NCI-H1048 (cell line): ENCODE measurements around the gene THBS3.
A peak's percentile ranks its signal among the peaks of the same experiment; 100 is the strongest.
"Not testable (repeated sequence)": the region's sequence is repeated elsewhere in the genome, so short reads cannot be mapped to it uniquely, and the experiment has no call there.

Experiments used
- DNase-seq: peaks from one replicate; lab custom pipeline; 2025; lab: John Stamatoyannopoulos, UW

Gene THBS3

DNA sequence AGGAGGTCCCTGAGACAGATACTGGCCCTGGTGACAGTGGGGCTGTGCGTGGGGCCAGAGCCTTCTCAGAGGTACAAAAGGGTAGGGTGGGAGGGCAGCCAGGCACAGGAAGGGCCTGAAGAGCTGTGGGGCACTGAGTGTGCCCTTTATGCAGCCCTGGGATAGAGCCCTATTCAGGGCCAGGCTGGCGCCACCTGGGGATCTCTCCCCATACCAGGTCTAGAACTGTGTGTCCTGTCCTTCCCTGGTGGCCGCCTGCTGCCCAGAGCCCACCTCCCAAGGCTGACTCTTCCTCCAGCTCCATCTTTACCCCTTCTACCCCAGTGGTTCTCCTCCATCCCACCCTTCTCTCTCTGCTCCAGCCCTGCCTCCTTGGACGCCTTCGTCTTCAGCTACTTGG is 25.8 kb upstream of the THBS3 start:
- DNase-seq: not testable (repeated sequence)

DNA sequence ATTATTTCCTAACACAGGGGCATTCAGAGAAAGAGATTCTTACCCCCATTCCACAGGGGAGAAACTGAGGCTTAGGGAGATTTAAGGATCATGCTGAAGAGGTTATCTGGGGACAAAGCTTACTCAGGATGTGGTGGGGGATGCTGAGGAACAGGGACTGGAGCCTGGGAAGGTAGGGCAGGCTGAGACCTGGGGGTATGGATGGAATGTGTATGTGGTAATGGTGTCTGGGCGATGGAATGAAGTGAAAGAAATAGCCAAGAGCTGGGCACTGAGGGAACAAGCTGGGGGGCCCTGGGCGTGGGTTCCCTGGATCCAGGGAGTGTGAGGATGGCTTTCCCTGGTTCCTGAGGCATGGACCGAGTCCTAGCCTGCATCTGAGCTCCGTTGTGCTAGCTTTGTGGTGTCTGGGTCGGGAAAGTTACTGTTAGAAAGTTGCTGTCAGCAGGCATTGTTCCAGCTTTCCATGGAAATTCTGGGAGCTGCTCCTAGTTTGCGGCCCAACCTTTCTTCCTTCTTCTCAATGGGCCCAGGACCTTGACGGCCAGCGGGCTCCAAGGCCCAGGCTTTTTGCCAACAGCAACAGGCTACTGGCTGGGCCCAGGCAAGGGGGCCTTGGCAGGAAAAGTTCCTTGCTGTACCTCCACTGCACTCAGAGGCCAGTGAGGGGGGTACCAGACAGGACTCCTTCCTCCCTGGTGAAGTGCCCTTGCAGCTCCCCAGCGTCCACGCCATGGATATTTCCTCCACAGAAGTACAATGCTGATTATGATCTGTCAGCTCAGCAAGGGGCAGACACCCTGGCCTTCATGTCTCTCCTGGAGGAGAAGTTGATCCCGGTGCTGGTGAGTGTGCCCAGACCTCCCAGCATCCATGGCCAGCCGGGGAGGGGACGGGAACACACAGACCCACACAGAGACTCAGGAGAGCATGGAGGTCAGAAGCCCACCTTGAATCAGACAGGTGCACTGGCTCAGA is 24.6 kb upstream of the THBS3 start:
- not testable (repeated sequence) for DNase-seq

DNA sequence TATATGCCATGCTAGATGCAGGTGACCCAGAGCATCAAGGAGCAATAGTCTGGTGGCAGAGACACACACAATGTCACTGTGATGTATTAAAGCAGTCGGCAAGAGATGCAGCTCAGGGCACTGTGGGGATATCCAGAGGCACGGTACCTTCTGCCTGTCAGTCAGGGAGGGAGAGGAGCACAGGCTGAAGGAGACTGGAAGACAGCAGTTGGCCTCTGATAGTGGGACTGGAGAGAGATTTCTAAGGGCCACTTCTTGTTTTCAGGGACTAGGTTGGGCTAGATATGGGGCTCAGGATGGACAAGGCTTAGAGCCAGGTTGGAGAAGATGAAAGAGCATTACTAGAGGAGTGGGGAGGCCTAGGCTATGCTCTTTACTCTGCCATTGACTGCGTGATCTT is 23.6 kb upstream of the THBS3 start:
- DNase-seq: not testable (repeated sequence)

- no peak for DNase-seq
Observed at GRCh38 chr1:155228096-155228427, 20.4 kb upstream of the THBS3 start.

DNA sequence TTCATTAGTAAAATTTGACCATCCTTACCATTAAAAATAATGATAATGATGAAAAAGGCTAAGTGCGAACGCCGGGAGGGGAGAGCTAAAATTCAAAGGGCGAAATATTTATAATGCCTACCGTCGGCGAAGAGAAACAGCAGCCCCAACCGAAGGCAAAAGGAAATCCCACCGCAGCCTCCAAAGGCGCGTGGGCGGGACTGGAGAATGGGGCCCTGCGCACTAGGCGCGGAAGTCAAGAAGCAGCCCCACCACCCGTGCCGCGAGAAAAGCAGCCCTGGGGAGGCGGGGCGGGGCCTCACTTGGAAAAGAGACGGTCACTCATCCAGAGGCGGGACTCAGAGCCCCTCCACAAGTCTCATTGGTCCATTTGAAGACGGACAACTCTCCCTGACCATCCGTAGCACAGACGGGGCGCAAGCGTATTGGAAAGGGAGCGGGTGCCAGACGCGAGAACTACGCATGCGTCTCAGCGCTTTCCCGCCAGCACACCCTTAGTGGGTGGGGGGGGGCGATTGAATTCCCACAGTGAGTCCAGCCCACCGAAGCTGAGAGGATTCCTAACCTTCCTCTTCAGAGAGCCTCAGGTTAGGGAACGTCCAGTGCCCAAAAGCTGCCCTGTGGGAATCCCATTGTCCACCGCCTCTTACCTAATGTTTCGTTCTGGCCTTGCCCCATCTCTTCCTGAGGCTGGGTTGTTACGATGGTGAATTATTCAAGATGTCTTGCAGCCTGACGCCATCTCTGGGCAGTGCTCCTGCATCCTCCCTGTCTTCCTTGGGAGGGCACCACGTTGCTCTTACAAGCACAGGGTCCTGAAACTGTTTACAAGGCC is 19.8 kb upstream of the THBS3 start:
- DNase-seq: peak; percentile 100

DNA sequence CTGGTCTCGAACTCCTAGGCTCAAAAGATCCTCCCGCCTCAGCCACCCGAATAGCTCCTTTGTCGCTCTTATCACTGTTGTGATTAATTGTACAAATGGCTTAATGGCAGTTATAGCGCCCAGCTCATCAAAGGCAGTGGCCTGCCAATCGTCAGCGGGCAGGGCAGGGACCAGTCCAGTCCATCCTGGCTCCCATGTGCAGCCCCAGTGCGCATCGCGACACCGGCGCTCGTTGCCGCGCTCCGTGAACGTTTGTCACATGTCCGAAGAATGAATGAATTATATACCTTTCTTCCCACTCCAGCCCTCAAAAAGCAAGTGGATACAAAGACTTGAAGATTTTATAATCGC is 19.2 kb upstream of the THBS3 start:
- no peak for DNase-seq

- peak; percentile 33 for DNase-seq
Observed at GRCh38 chr1:155226188-155226909, 18.7 kb upstream of the THBS3 start.

- DNase-seq: not testable (repeated sequence)
Observed at GRCh38 chr1:155225404-155225759, 17.7 kb upstream of the THBS3 start.

DNA sequence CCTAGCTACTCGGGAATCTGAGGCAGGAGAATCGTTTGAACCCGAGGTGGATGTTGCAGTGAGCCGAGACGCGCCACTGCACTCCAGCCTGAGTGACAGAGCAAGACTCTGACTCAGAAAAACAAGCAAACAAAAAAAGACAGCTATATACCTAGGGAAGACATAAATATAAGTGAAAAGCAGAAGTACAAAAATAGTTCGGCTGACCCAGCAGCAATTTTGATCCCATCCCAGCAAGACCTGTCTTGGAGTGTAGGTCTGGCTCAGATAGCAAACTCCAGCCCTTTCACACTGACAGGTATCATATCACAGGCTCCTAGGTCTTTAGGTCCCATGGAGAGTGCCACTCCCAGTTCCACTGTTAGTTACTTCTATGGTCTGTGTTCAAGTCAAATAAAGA is 15.3 kb upstream of the THBS3 start:
- DNase-seq: no peak

DNA sequence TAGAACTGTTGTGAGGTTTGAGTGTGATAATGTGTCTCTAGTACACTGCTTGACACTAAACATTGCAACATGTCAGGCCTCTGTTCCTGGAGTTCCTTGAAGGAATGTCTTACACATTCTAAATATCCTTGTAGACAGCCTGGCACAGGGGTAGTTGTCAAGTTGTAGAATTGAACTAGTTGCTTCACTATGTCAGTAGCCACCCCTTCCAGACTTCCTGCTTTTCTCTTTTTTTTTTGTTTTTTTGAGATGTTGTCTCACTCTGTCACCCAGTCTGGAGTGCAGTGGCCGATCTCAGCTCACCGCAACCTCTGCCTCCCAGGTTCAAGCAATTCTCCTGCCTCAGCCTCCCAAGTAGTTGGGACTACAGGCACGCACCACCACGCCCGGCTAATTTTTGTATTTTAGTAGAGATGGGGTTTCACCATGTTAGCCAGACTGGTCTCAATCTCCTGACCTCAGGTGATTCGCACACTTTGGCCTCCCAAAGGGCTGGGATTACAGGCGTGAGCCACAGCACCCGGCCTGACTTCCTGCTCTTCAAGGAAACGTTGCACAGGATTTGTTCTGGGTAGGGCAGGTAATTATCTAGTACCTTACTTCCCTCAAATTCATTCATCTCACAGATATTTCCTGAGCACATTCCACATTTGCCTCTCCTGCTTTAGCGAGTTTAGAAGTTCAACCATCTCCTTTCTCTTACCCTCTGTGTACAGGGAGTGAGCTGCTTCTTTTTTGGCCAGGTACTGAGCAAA is 12.7 kb upstream of the THBS3 start:
- DNase-seq: not testable (repeated sequence)

DNA sequence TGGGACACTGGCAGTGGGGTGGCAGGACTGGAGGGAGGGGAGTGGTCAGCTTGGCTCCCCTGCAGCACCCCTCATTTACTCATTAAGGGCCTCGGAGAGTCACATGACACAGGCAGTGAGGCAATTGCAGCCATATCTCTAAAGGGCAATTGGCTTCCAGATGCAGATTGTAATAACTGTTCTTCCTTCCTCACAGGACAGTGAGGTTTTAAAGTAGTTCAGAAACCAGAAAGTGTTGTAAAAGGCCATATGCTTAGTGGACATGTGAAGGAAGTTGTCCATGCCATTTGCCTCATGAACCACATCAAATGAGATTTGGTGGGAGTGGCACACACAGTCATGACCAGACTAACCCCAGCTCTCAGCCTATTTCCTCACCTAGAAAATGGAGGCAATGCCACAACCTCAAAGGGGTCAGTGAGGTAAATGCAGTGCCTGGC is 11.9 kb upstream of the THBS3 start:
- DNase-seq: no peak

- peak; percentile 34 for DNase-seq
Observed at GRCh38 chr1:155218854-155219591, 11.3 kb upstream of the THBS3 start.

GRCh38 chr1:155214702-155215101 is 7.0 kb upstream of the THBS3 start:
- DNase-seq: not testable (repeated sequence)

DNA sequence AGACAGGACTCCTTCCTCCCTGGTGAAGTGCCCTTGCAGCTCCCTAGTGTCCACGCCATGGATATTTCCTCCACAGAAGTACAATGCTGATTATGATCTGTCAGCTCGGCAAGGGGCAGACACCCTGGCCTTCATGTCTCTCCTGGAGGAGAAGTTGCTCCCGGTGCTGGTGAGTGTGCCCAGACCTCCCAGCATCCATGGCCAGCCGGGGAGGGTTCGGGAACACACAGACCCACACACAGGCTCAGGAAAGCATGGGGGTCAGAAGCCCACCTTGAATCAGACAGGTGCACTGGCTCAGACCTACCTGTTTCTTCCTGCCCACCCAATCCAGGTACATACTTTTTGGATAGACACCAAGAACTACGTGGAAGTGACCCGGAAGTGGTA is 4.3 kb upstream of the THBS3 start:
- not testable (repeated sequence) for DNase-seq

GRCh38 chr1:155211381-155212050 is 3.8 kb upstream of the THBS3 start:
- not testable (repeated sequence) for DNase-seq

DNA sequence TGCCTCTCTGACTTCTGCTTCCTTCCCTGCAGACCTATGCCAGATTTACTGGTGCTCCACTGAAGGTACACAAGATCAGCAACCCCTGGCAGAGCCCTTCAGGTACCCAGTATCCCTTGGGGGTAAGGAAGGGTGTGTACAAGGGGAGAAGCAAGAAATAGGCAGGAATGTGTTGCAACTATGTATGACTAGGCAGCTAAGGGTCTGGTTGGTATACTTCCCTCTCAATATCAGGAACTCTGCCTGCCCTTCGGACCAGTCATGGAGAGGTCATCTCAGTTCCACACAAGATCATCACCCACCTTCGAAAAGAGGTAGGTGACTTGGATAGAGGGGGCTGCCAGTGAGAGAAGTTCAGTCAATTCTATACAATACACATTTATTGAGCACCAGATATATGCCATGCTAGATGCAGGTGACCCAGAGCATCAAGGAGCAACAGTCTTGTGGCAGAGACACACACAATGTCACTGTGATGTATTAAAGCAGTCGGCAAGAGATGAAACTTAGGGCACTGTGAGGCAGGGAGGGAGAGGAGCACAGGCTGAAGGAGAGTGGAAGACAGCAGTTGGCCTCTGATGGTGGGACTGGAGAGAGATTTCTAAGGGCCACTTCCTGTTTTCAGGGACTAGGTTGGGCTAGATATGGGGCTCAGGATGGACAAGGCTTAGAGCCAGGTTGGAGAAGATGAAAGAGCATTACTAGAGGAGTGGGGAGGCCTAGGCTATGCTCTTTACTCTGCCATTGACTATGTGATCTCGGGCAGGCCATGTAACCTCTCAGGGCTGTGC is 2.8 kb upstream of the THBS3 start:
- DNase-seq: no peak

GRCh38 chr1:155209312-155209721 is 1.6 kb upstream of the THBS3 start:
- no peak for DNase-seq

DNA sequence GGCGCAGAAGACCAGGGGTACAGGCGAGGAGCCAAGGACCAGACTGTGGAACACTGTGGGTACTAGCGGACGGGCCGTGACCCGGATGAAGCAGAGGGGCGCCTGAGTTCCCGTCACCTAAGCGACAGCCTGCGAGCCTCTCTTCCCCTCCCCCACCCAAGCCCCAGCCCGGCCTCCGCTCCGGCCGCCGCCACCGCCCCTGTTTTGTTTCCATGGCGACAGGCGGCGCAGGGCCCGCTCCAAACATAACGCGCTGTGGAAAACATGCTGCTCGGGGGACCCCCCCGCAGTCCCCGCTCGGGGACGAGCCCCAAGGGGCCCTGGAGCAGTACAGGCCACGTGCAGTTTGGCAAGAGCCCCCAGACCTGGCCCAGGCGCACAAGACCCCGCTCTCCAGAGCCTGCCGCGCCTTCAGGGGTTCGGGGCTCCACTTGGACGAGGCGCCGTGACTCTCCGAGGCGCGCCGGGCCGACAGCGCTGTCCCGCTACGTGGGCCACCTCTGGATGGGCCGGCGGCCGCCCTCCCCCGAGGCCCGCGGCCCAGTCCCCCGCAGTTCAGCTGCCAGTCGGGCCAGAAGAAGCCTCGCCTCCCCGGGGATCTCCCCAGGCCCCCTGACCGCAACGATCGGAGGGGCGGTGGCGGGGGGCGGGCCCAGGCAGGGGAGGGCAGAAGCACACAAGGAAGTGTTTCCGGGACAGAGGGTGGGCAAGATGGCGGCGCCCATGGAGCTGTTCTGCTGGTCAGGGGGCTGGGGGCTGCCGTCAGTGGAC is 1.0 kb upstream of the THBS3 start, which contains the start of gene MTX1:
Gene MTX1, plus strand, starts transcription at position 155 of the 771 bp plus-strand sequence. Its CDS starts 110 bp downstream, at position 265.
- DNase-seq: peak; percentile 28
